ENCODE data around the gene COL6A3.

Gene COL6A3

GRCh38 chr2:237295889-237296480 is 118.0 kb downstream of the COL6A3 start:
- no peak for DNase-seq (ENCODE audit: low read depth)

- no peak for DNase-seq (ENCODE audit: low read depth)
These were observed 119.5 kb downstream of the COL6A3 start for GRCh38 chr2:237294460-237294859.

- no peak for DNase-seq (ENCODE audit: low read depth)
These were observed 120.0 kb downstream of the COL6A3 start for GRCh38 chr2:237293978-237294377.

- peak; percentile 9 for DNase-seq (ENCODE audit: low read depth)
These were observed 122.7 kb downstream of the COL6A3 start for GRCh38 chr2:237291138-237291792.

GRCh38 chr2:237290261-237290660 is 123.7 kb downstream of the COL6A3 start:
- no peak for DNase-seq (ENCODE audit: low read depth)

GRCh38 chr2:237289139-237289538 is 124.8 kb downstream of the COL6A3 start:
- DNase-seq (ENCODE audit: low read depth), result no peak

- no peak for DNase-seq (ENCODE audit: low read depth)
These were observed 126.1 kb downstream of the COL6A3 start for GRCh38 chr2:237287872-237288271.

GRCh38 chr2:237283131-237283928 is 130.6 kb downstream of the COL6A3 start:
- DNase-seq (ENCODE audit: low read depth), result no peak

GRCh38 chr2:237282568-237283128 is 131.3 kb downstream of the COL6A3 start:
- DNase-seq (ENCODE audit: low read depth), result no peak

GRCh38 chr2:237281836-237282306 is 132.1 kb downstream of the COL6A3 start:
- no peak for DNase-seq (ENCODE audit: low read depth)

- no peak for DNase-seq (ENCODE audit: low read depth)
These were observed 133.0 kb downstream of the COL6A3 start for GRCh38 chr2:237280939-237281338.

GRCh38 chr2:237280229-237280628 is 133.7 kb downstream of the COL6A3 start:
- DNase-seq (ENCODE audit: low read depth), result no peak

GRCh38 chr2:237279012-237279768 is 134.8 kb downstream of the COL6A3 start:
- DNase-seq (ENCODE audit: low read depth), result no peak

- no peak for DNase-seq (ENCODE audit: low read depth)
These were observed 135.4 kb downstream of the COL6A3 start for GRCh38 chr2:237278568-237278967.

GRCh38 chr2:237276716-237277490 is 137.1 kb downstream of the COL6A3 start:
- no peak for DNase-seq (ENCODE audit: low read depth)

Measured in stimulated activated CD4-positive, alpha-beta T cell treated with anti-CD3 and anti-CD28 coated beads, Interleukin-2, amount 100 ng/mL, for 4 hours (primary cell).